NCI-H460 (cell line): Measurements from ENCODE around the gene SRRM1. TPM values are rescaled to one million over a fixed set of nuclear protein-coding genes. Genes with fewer than 3 reads are reported as not detected.
A peak's percentile ranks its signal among the peaks of the same experiment; 100 is the strongest.
"Not testable (repeated sequence)": the region's sequence is repeated elsewhere in the genome, so short reads cannot be mapped to it uniquely, and the experiment has no call there.

Experiments
- DNase-seq: peaks from one replicate; pipeline ENCODE4 v3.0.0-alpha.2; 2016; ENCODE audit warnings: low read depth; ENCODE audit errors: extremely low read depth
- total RNA-seq: library from RNA; depleted of rRNA; stranded (reverse); fragments of >200 nt; shearing (Covaris generic); gene quantifications from 2 replicates; pipeline ENCODE4 v1.2.3, GENCODE V29; 2014

Gene SRRM1
- total RNA-seq, 1 experiment from 2014 or later = 50.4 TPM

- DNase-seq = no peak
Measured at GRCh38 chr1:24693827-24694379, 50.8 kb downstream of the SRRM1 start.

- DNase-seq = no peak
Measured at GRCh38 chr1:24694380-24694843, 51.3 kb downstream of the SRRM1 start.

GRCh38 chr1:24695202-24695974, 52.3 kb downstream of the SRRM1 start:
- DNase-seq = no peak

GRCh38 chr1:24696041-24696755, 53.1 kb downstream of the SRRM1 start:
- DNase-seq = no peak

GRCh38 chr1:24696756-24697330, 53.7 kb downstream of the SRRM1 start:
- no peak for DNase-seq

- not testable (repeated sequence) for DNase-seq
Measured at GRCh38 chr1:24697453-24698001, 54.4 kb downstream of the SRRM1 start.

GRCh38 chr1:24698326-24698725, 55.2 kb downstream of the SRRM1 start:
- DNase-seq = not testable (repeated sequence)

- no peak for DNase-seq
Measured at GRCh38 chr1:24699628-24700027, 56.5 kb downstream of the SRRM1 start.

- no peak for DNase-seq
Measured at GRCh38 chr1:24702511-24703293, 59.6 kb downstream of the SRRM1 start.

GRCh38 chr1:24704411-24705259, 61.5 kb downstream of the SRRM1 start:
- DNase-seq = no peak

GRCh38 chr1:24705260-24706073, 62.4 kb downstream of the SRRM1 start:
- peak; percentile 80 for DNase-seq

GRCh38 chr1:24706074-24706389, 62.9 kb downstream of the SRRM1 start:
- not testable (repeated sequence) for DNase-seq

GRCh38 chr1:24707687-24708086, 64.6 kb downstream of the SRRM1 start:
- no peak for DNase-seq

GRCh38 chr1:24708938-24709337, 65.8 kb downstream of the SRRM1 start:
- DNase-seq = no peak

GRCh38 chr1:24709791-24710441, 66.8 kb downstream of the SRRM1 start:
- no peak for DNase-seq

- DNase-seq = no peak
Measured at GRCh38 chr1:24711329-24711728, 68.2 kb downstream of the SRRM1 start.

GRCh38 chr1:24713176-24713575, 70.1 kb downstream of the SRRM1 start:
- no peak for DNase-seq

GRCh38 chr1:24713736-24714135, 70.6 kb downstream of the SRRM1 start:
- no peak for DNase-seq
